ENCODE measurements around the gene ENTREP1.
"Not testable (repeated sequence)": the region's sequence is repeated elsewhere in the genome, so short reads cannot be mapped to it uniquely, and the experiment has no call there.

Gene ENTREP1

GRCh38 chr9:69409936-69410335, 84.9 kb downstream of the ENTREP1 start:
- DNase-seq (ENCODE audit: low read depth in 2 of 2): not testable (repeated sequence)

- no peak for DNase-seq (ENCODE audit: low read depth in 2 of 2)
Measured at GRCh38 chr9:69411246-69411645, 86.2 kb downstream of the ENTREP1 start.

GRCh38 chr9:69411931-69412740, 87.1 kb downstream of the ENTREP1 start:
- DNase-seq (ENCODE audit: low read depth in 2 of 2): no peak

GRCh38 chr9:69412741-69413150, 87.7 kb downstream of the ENTREP1 start:
- DNase-seq (ENCODE audit: low read depth in 2 of 2): no peak

- no peak for DNase-seq (ENCODE audit: low read depth in 2 of 2)
Measured at GRCh38 chr9:69420611-69421270, 95.7 kb downstream of the ENTREP1 start.

- peak in 1 of 2 donors; percentile 15 for DNase-seq (ENCODE audit: low read depth in 2 of 2)
Measured at GRCh38 chr9:69421908-69422801, 97.1 kb downstream of the ENTREP1 start.

GRCh38 chr9:69425136-69425801, 100.3 kb downstream of the ENTREP1 start:
- DNase-seq (ENCODE audit: low read depth in 2 of 2): no peak

GRCh38 chr9:69427286-69427685, 102.3 kb downstream of the ENTREP1 start:
- no peak for DNase-seq (ENCODE audit: low read depth in 2 of 2)

- no peak for DNase-seq (ENCODE audit: low read depth in 2 of 2)
Measured at GRCh38 chr9:69428017-69428785, 103.2 kb downstream of the ENTREP1 start.

- DNase-seq (ENCODE audit: low read depth in 2 of 2): no peak
Measured at GRCh38 chr9:69429281-69429680, 104.3 kb downstream of the ENTREP1 start.

GRCh38 chr9:69430206-69430605, 105.2 kb downstream of the ENTREP1 start:
- no peak for DNase-seq (ENCODE audit: low read depth in 2 of 2)

- no peak for DNase-seq (ENCODE audit: low read depth in 2 of 2)
Measured at GRCh38 chr9:69431203-69431602, 106.2 kb downstream of the ENTREP1 start.

GRCh38 chr9:69431777-69432176, 106.8 kb downstream of the ENTREP1 start:
- no peak for DNase-seq (ENCODE audit: low read depth in 2 of 2)

GRCh38 chr9:69432623-69433022, 107.6 kb downstream of the ENTREP1 start:
- no peak for DNase-seq (ENCODE audit: low read depth in 2 of 2)

GRCh38 chr9:69433392-69433791, 108.4 kb downstream of the ENTREP1 start:
- no peak for DNase-seq (ENCODE audit: low read depth in 2 of 2)

- DNase-seq (ENCODE audit: low read depth in 2 of 2): no peak
Measured at GRCh38 chr9:69433968-69434367, 109.0 kb downstream of the ENTREP1 start.

- not testable (repeated sequence) for DNase-seq (ENCODE audit: low read depth in 2 of 2)
Measured at GRCh38 chr9:69439654-69440053, 114.6 kb downstream of the ENTREP1 start.

GRCh38 chr9:69440254-69440955, 115.4 kb downstream of the ENTREP1 start:
- DNase-seq (ENCODE audit: low read depth in 2 of 2): not testable (repeated sequence)

Measured in stimulated activated CD8-positive, alpha-beta memory T cell treated with anti-CD3 and anti-CD28 coated beads, Interleukin-2, amount 100 ng/mL, for 1 hour (primary cell).